Kidney epithelial cell (primary cell): ENCODE measurements around the gene CFAP43. TPM values are rescaled to one million over a fixed set of nuclear protein-coding genes. Genes with fewer than 3 reads are reported as not detected.
"Not testable (repeated sequence)": the region's sequence is repeated elsewhere in the genome, so short reads cannot be mapped to it uniquely, and the experiment has no call there.

ENCODE experiments used
- DNase-seq: peaks from one replicate; pipeline ENCODE4 v3.0.0-alpha.2; 2010; ENCODE audit warnings: low read depth
- H3K27me3 ChIP-seq: 2 replicates; pipeline ENCODE4 v1.6.0; 2011; ENCODE audit warnings: low read length; ENCODE audit not compliant: control insufficient read depth, insufficient read depth
- H3K36me3 ChIP-seq: 2 replicates; pipeline ENCODE4 v1.5.1; 2011; ENCODE audit warnings: low read length; ENCODE audit not compliant: control insufficient read depth, insufficient read depth
- H3K4me3 ChIP-seq: 2 replicates; pipeline ENCODE4 v1.5.1; 2011; ENCODE audit warnings: low read depth, mild to moderate bottlenecking, control low read depth, low read length
- CTCF ChIP-seq: IDR thresholded peaks from 2 replicates; pipeline ENCODE4 v1.5.1; 2011; ENCODE audit warnings: mild to moderate bottlenecking, moderate library complexity, low read length, control low read depth, inconsistent platforms; ENCODE audit not compliant: insufficient read depth, poor library complexity, severe bottlenecking
- total RNA-seq: library from RNA; depleted of rRNA; stranded (reverse); fragments of >200 nt; gene quantifications from 2 replicates; pipeline ENCODE4 v1.2.3, GENCODE V29; 2015

Gene CFAP43
- total RNA-seq, 1 donor from 2014 or later: 0.75 TPM

GRCh38 chr10:104250371-104250770, 18.2 kb upstream of the CFAP43 start:
- H3K4me3 ChIP-seq: no peak overlapping the region
- no peak for DNase-seq
- TF ChIP-seq CTCF: no peak
- no peaks in the 10 kb centered on the region for H3K36me3 ChIP-seq
- no peaks in the 10 kb centered on the region for H3K27me3 ChIP-seq

- not testable (repeated sequence) for H3K4me3 ChIP-seq, DNase-seq, H3K27me3 ChIP-seq, H3K36me3 ChIP-seq
Observed at GRCh38 chr10:104248931-104249330, 16.8 kb upstream of the CFAP43 start.

GRCh38 chr10:104247513-104248146, 15.5 kb upstream of the CFAP43 start:
- no peak for TF ChIP-seq CTCF
- no peaks in the 10 kb centered on the region for H3K27me3 ChIP-seq
- no peaks in the 10 kb centered on the region for H3K36me3 ChIP-seq
- no peak for DNase-seq
- H3K4me3 ChIP-seq: no peak overlapping the region

GRCh38 chr10:104246976-104247375, 14.8 kb upstream of the CFAP43 start:
- Histone ChIP-seq H3K27me3 (no peaks in the 10 kb centered on the region), H3K4me3 (no peak overlapping the region), H3K36me3 (no peaks in the 10 kb centered on the region)
- no peak for DNase-seq
- no peak for TF ChIP-seq CTCF

GRCh38 chr10:104245066-104245632, 13.0 kb upstream of the CFAP43 start:
- no peak for DNase-seq
- Histone ChIP-seq H3K27me3 (no peaks in the 10 kb centered on the region), H3K4me3 (no peak overlapping the region), H3K36me3 (no peaks in the 10 kb centered on the region)
- TF ChIP-seq CTCF: no peak

- no peak for TF ChIP-seq CTCF
- Histone ChIP-seq H3K27me3 (no peaks in the 10 kb centered on the region), H3K36me3 (no peaks in the 10 kb centered on the region), H3K4me3 (no peak overlapping the region)
- DNase-seq: no peak
Observed at GRCh38 chr10:104243512-104243911, 11.3 kb upstream of the CFAP43 start.

GRCh38 chr10:104243009-104243408, 10.8 kb upstream of the CFAP43 start:
- H3K36me3 ChIP-seq, DNase-seq, H3K4me3 ChIP-seq, H3K27me3 ChIP-seq: not testable (repeated sequence)
